Endometrium (tissue), 2 donors: Measurements from ENCODE around the gene KCNK16.

Experiments
- FAIRE-seq: peaks from 2 replicates; lab custom pipeline; 2012; peaks lifted over from hg19 to GRCh38; lab: Jason Lieb, UNC
- donor health status: control.
- donor health status: control.

The KCNK16 gene

DNA sequence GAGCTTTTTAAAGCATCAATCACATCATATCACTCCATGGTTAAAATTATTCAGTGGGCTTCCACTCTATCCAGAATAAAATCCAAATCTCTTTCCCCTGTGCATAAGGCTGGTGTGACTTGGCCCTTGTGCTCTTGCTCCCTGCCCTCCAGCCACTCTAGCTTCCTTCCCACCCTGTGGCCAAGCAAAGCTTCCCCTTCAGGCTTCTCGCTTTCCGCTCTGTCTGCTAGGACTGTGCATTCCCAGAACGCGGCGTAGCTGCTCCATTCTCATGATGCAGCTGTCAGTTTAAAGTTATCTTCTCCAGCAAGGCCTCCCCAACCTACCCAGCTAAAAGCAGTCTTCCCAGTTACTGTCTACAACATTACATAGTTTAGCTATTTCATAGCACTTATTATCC, 19.4 kb upstream of the KCNK16 start:
- no peak for FAIRE-seq

DNA sequence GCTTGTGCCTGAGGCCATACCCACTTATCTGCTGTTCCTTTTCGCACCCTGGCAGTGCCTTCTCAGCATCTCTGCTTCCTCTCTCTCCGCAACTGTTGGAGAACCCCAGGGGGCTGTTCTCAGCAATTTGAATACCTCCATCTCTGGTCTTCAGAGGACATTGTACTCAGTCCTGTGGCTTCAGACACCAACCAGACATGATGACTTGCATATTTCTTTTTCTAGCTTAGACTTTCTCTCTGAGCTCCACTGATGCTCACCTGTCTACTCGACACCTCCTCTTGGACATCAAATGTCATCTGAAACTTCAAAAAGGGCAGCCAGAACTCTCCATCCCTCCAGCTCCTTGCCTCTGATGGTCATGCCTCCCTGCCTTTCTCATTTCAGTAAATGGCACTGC, 18.9 kb upstream of the KCNK16 start:
- no peak for FAIRE-seq

DNA sequence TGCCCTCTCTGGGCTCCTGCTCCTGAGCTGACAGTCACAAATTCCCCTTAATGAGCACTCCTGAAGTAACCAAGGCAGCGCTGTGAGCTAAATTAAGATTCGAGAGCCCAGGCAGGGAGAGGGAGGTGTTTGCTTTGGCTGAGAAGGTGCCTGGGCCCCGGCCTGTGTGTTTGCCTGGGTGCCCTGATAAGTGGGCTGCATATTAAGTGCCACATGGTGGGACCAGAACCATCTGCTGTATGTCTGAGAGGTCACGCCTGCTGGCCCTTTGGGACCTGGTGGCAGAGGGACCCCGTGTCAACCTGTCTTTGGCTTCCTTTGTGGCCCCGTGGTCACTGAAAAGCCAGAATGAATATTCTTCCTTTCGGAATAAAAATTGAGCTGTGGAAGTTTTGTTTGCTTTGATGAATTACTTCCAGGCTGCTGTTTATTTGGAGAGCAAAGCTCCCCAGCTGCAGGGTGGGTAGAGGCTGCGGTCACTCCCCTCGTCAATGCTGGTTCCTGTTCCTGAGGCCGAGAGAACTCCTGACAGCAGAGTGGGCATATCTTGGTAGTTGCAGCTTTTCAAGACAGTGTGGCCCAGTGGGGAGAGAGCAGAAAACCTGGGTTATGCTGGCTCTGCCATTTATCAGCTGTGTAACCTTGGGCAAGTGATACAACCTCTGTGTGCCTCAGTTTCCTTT, 17.5 kb upstream of the KCNK16 start:
- no peak for FAIRE-seq

DNA sequence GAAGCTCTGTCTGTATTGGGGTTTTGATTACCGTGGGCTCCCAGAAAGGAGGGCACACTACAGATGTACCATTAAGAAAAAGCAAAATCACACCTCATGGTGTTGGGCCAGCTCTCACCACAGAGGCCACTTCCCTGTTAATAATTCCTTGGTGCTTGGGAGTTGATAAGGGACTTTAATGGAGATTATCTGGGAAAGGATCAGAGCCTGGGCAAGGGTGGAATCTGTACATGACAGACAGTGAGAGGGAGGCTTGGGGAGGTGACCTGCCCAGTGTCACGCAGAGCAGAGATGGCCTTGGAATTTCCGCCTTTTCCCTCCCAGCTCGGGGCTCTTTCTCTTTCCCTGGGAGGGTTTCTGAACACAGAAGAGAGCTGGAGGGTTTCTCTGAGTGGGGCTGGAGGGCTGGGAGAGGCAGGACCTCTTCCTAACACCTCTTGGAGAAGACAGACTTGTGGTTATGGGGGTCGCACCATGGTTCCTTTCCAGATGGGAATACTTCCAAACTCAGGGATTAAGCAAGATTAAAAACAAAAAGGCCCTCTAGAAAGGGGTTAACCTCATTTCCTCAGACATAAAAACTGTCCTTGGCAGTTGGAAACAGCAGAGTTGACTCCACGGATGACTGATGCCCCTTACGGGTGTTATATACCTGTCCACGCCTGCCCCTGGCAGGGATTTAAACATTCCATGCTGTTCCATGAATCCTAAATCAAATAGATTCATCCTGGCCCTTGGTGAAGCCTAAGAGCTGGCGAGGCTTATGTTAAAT, 16.8 kb upstream of the KCNK16 start:
- FAIRE-seq: no peak

DNA sequence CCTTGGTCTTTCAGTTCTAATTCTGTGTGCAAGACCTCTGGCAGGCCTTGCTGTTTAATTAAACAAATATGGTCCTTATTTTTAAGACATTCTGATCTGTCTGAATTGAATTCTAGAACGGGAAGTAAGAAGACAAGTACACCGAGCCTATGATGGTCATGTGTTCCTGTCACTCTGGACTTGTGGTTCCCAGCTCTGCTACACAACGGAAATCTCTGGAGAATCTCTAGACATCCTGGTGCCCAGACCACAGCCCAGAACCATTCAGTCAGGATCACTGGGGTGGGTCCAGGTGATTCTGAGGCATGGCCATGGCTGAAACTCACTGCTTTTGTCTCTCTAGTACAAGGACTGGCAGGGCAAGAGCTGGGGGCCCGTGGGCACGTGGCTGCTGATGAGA, 15.9 kb upstream of the KCNK16 start:
- no peak for FAIRE-seq

DNA sequence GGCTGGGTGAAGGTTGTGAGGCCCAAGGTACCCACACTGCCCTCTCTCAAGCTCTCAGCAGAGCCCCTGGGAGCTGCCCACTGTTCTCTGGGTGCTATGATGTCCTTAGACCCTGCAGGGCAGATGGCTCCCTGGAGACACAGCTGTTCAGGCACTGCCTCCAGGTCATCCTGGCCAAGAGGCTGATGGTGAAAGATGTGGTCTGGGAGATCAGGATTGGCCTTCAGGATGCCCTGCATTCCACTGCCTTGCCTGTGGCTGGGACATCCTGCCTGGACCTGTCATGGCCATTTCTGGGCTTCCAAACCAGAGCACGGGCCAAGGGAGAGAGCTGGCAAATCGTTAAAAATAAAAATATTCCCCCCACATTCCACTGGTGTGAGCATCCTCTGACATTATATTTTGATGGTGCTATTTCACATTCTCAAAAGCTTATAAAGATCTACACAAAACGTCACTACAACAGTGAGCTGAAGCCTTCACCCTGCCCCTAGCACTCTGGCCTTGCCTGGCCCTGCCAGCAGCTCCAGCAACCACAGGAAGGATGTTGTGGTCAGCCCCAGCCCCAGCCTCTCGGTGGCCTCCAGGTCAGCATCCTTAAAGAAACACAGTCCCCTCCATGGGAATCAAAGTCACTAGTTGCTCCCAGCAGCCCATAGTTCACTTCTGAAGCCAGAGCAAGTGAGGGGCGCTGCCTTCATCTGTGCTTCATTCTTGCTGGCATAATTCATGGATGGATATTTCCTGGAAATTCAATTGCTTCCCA, 13.5 kb upstream of the KCNK16 start:
- no peak for FAIRE-seq

DNA sequence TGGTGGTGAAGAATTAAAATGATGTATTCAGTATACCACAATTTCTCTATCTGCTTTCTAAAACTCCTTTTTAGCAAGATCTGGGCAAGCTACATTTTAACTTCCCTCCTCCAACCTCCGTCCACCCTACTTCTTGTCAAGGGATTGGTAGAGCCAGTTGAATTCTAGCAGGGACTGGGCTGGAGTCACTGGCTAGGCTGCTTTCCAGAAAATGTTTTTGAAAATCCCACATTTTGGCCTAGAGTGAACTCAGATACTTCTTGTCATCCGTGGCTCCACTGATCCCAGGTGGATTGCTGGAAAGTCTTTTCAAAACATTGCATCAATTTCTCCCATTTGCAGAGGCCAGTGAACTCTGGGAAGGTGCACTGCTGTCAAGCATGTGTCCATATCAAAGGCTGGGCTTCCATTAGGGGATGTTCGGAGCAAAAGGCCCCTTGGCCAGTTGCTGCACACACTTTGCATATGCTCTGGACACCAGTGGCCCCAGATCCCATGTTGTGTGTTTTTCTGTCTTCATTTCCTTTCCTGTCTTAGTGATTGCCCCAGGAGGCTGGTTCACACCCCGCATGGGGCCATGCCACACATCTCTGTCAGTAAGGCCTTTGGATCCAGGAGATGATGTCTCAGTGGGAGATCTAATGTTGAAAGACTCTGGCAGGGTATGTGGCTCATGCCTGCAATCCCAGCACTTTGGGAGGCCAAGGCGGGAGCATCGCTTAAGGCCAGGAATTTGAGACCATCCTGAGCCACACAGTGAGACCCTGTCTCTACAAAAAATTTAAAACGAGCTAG, 11.3 kb upstream of the KCNK16 start:
- no peak for FAIRE-seq

DNA sequence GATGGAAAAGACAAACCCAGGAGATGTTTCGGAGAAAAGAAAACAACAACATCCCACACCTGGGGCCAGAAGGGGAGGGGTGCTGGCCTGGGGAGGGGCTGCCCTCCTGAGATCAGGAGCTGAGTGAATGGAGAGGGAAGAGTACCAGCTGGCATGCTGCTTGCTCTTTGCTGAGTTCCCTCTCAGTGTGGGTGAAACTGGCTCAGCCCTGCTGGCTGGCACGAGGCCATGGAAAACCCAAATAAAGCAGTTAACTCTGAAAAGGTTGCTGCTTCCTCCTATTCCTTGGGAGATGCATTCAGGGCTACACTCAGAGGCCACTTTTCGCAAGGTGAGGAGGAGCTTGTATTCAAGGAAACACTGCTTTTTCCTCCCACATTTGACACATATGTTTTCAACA, 8.0 kb upstream of the KCNK16 start:
- FAIRE-seq: no peak

DNA sequence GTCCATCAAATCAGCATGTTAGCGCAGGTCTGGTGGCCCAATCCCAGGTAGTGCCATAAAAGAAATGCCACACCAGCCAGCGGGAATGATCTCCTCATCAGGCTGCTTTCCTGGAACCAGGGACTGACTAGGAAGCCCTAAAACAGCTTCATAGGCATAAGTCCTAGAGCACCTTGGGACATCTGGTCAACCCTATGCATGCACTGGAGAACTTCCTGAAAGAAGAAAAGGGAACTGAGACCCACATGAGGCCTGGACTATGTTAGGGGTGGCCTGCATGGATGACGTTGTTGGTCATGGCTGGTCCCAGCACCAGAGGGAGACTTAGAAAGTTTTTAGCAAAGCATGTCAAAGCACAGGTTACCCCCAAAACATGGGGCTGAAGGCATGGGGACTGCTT, 7.6 kb upstream of the KCNK16 start:
- FAIRE-seq: no peak

DNA sequence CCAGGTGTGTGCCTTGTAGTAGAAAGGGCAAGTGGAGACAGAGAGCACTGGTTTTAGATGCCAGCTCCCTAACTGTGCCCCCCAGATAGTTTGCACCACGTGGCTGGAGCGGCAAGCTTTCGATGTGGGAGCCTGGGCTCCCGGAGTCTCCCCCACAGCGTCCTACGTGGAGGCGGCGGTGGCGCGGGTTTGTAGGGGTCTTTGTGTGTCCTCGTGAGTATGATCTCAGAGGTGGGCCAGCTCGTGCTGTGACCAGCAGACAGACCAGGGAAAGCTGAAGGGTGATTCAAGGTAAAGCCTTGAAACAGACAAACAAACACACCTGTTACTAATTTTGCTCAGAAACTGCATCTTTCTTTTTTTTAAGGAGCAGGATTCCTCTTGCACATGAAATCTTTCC, 5.6 kb upstream of the KCNK16 start:
- no peak for FAIRE-seq

DNA sequence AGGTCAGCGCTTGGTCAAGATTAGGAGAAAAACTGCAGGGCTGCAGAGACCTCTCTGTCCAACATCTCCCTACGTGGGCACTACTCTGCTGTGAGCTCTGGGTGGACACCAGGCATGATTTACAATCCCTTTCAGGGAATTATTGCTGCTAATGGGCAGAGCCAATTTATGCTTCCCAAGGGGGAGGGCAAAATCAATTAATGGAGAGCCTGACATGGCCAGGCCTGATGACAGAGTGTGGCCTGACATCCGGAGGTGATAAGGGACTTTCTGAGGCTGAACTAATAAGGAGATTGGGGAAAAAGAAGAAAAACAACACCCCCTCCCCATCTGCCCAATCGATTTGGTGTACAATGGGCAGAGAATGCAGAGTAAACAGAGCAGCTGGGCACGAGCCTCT, 5.0 kb upstream of the KCNK16 start:
- FAIRE-seq: no peak

DNA sequence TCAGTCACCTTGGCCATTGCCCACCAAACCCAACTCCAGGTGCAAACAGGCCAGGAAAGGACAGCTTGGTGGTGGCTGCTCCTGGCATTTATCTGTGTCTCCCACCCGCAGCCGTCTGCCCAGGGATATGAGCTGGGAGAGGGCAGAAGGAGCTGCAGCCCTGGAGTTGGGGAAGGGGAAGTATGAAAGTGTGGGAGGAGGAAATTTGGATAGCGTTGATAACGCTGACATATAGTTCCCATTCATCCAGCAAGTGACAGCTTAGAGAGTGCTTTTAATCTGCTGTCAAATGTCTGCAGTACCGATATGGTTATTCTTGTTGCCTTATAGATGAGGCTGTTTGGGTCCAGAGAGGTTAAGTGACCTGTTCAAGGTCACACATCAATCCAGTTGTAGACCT, 741 bp downstream of the KCNK16 start:
- FAIRE-seq: no peak

DNA sequence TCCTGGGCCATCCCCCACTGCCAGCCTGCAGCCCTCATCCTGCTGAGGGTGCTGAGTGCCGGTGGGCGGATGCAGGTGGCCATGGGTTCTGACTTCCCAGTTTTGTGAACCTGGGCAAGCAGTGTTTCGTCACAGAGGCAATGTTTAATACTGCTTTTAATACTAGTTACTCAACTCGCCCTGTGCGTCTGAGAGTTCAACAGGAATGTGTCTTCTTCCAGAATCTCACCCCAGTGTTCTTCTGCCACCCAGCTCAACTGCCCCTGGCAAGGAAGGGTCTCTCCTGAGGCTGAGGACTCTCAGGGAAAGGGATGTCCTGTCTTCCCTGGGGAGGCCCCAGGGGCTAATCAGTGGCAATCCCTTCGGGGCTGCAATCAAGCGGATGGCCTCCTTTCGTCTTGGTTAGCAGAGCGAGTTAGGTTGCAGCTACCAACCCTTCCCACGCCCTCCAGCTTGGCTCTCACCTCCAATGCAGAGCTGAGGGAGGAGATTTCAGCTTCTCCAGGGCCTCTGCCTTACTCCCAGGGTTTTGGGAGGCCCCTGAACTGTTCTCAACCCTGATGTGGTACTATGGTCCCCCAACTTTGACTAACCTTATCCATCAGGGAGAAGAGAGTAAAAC, 2.0 kb downstream of the KCNK16 start:
- FAIRE-seq: no peak

DNA sequence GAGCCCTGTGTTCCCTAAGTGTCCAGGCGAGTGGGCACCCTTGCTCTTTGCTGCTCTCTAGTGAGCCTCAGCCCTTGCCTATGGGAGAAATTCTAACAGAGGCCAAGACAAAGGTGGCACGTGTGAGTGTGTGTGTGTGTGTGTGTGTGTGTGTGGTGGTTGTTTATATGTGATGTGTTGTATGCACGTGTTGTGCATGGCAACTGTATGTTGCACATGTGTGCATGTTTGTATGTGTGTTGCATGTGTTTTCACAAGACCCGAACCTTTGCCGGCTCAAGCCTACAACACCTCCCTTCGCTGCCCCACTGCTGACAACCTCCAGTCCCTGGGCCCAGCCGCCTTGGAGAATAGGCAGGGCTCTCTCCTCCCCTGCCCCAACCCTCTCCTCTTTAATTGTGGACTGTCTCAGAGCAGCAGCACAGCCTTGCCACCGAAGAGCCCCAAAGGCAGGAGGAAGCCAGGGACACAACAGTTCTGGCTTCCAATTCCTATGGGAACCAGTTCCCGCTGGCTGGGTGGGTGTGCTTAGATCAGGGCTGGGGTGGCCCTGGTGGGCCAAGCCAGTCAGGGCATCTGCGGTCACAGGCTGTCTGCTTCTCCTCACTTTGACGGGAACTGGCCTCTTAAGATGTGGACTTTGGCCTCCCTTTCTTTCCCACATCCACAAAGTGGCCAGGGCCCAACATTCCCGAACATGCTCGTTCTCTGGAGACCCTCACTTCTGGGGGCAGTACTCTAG, 2.7 kb downstream of the KCNK16 start:
- FAIRE-seq: no peak

DNA sequence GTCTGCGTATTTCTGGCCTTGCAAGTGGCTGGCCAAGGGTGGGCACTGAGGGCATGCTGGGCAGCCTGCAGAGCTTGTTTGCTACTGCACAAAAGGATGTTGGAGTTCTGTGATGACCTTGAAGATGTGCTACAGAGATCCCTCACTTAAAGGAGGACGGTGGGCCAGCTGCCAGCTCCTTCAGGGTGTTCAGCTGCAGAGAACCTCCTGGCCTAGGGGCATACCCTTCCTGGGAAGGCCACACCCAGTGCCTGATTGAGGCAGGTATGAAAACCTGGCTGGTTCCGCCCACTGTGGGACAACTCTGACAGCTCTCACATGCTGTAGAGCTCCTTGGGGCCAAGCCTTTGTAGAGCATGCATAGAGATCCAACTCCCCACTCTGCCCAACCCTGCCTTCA, 5.2 kb downstream of the KCNK16 start:
- FAIRE-seq: no peak

DNA sequence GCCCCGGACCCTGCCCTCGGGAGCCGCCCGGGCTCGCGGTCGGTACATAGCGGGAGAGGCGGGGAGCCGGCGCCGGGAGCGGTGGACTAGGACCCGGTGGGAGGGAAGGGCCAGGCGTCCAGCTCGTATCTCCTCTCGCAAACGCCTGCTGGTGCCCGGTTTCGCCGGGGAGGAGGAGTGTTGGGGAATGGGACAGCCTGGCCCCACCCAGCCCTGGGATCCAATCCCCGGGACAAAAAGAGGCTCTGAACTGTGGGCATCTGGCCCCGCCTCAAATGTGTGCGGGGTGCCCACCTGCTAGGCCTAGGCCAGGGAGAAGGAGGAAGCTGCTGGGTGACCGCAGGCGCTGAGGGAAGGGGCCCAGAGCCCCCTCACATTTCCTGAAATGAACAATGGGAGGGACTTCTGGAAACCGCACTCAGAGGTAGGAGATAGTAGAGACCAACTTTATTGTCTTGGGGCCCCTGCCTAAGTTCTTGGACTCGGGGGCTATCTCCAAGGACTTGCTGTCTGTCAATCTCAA, 8.2 kb downstream of the KCNK16 start, which contains the start of gene KCNK17:
TSS of gene KCNK17 (minus strand) at position 147 of the 523 bp plus-strand sequence. CDS start at position 48, 99 bp downstream.
- no peak for FAIRE-seq

DNA sequence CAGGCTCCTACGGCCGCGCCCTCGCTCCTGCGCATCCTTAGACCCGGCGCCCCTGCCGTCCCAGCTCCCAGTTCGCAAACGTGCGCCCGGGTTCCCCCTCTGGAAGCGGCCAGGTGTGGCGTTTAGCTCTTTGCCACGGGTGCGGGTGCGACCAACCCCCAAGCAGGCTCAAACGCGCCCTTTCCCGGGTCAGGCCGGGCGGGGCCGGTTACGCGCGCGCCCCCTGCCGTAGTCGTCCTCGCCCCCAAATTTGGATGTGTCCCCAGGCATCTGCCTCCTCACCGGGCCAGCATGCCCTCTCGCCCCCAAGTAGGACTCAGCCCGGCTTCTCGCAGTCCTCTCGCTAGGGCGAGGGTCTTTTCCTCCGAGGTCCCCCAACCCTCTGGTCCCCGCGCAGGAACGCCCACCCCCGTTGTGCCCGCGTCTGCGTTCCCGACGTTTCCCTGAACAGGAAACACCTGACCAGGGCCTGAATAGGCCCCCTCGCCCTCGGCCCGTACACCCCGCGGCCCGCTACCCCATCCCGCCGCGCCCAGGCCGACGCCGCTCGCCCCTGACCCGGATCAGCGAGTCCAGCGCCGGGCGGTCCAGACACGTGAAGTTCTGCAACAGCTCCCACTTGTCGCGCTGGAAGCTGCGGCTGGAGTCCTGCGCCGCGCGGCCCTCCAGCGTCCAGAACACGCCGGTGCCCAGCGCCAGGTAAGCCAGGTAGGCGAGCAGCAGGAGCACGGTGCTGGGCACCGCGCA, 8.8 kb downstream of the KCNK16 start:
- no peak for FAIRE-seq

DNA sequence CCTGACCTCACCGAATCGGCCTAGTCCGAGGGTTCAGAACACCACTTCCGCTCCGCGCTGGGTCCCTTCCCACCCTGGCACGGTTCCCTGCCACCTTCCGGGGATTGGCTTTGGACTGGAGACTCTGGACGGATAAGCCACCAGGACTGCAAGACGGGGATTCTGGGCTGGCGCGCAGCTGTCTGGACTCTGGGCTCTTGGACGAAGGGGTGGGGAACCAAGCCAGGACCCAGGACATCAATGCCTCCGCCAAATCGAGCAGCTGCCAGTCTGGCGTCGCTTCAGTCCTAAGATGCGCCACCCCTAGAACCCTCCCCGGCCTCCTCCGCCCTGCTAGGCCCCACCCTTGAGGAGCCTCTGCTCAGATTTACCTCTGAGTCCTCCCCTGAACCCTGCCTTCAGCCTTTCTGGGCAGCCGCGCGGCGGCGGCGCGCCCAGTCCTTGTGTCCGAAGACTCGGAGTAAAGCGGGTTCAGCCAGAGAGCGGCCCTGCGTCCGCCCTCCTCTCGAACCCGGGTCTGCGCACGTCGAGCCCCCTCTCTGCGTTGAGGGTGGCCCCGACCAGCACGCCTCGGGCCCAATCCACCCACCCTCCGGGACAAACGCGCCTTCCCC, 9.5 kb downstream of the KCNK16 start:
- no peak for FAIRE-seq

DNA sequence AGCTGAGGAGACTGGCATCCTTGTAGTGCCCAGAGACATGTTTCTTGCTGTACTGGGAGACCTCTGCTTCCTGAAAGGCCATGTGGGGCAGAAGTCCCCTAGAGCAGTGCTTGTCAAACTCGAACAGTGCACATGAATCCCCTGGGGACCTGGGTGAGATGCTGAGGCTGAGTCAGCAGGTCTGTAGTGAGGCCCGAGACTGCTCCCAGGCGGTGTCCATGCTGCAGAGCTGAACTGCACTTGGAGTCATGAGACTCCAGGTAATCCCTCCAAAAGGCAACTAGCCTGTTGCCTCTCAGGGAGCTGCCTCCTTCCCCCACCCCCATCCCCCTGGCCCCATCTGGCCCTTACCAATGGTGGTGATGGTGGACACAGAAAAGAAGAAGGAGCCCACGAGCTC, 12.0 kb downstream of the KCNK16 start:
- FAIRE-seq: no peak
